Stomach (tissue), 9 donors: ENCODE results near the gene PPP6C. TPM values are rescaled to one million over a fixed set of nuclear protein-coding genes. Genes with fewer than 3 reads are reported as not detected.
A peak's percentile ranks its signal among the peaks of the same experiment; 100 is the strongest.

Source experiments
- DNase-seq, 2 donors: peaks; one replicate each; pipeline versions ENCODE4 v3.0.0 to v3.0.0-alpha.2; 2013 to 2019
- H3K27ac ChIP-seq, 5 donors: fragments of 200-600 bp in 4 of 5; sonication (generic) in 4 of 5; one replicate each; pipeline ENCODE4 v1.5.1; 2013 to 2019; ENCODE audit warnings: mild to moderate bottlenecking in 1 of 5, moderate library complexity in 1 of 5
- H3K27me3 ChIP-seq, 3 donors: fragments of 200-600 bp; sonication (generic); one replicate each; pipeline ENCODE4 v1.5.1; 2017 to 2019; ENCODE audit warnings: mixed run types in 1 of 3
- H3K36me3 ChIP-seq, 4 donors: fragments of 200-600 bp; sonication (generic); 1 replicate in 3 of 4; 2 replicates in 1 of 4; pipeline ENCODE4 v1.5.1; 2016 to 2019
- H3K4me1 ChIP-seq, 4 donors: fragments of 200-600 bp; sonication (generic); one replicate each; pipeline ENCODE4 v1.5.1; 2016 to 2019
- H3K4me3 ChIP-seq, 4 donors: fragments of 200-600 bp; sonication (generic) in 3 of 4; one replicate each; pipeline ENCODE4 v1.5.1; 2016 to 2019; ENCODE audit warnings: mild to moderate bottlenecking in 1 of 4
- H3K9me3 ChIP-seq, 4 donors: fragments of 200-600 bp; sonication (generic); one replicate each; pipeline ENCODE4 v1.5.1; 2016 to 2019
- EP300 ChIP-seq: sonication (generic); formaldehyde crosslinking; IDR thresholded peaks from one replicate; pipeline ENCODE4 v1.6.1; 2017; ENCODE audit warnings: antibody characterized with exemption
- POLR2A ChIP-seq, 4 donors: fragments of 450-650 bp; IDR thresholded peaks; one replicate each; pipeline ENCODE4 v1.6.1; 2016; ENCODE audit warnings: antibody characterized with exemption in 4 of 4, control low read depth in 2 of 4, mild to moderate bottlenecking in 1 of 4, moderate library complexity in 1 of 4
- POLR2AphosphoS5 ChIP-seq, 3 donors: sonication (generic); formaldehyde crosslinking; IDR thresholded peaks; one replicate each; pipeline ENCODE4 v1.6.1; 2016; ENCODE audit warnings: antibody characterized with exemption in 3 of 3
- WGBS, 5 donors: extraction: QIAGEN DNeasy Blood & Tissue Kit in 3 of 5; methylation state at CpG; one replicate each; pipeline versions ENCODE4 v1.1.5 to v1.1.7; 2013 to 2018; 5-methylcytosine and 5-hydroxymethylcytosine counted together
- intact Hi-C: fragments of 100-400 bp; cut with DNase I; formaldehyde crosslinking; loops from one replicate; pipeline ENCODE4 v1.15.1; 2023; ENCODE audit warnings: low total_unique reads
- polyA plus RNA-seq, 3 donors: library from polyadenylated mRNA; stranded (reverse); fragments of 200-250 nt; gene quantifications; one replicate each; pipeline ENCODE4 v1.2.3, GENCODE V29; 2013
- total RNA-seq, 5 donors: library from RNA; depleted of rRNA; stranded (reverse); fragments of >200 nt; gene quantifications; one replicate each; pipeline versions ENCODE4 v1.1.0 to v1.2.3, GENCODE V29; 2014 to 2016
- TF ChIP-seq, protein P1 (sequence below), 7 experiments: fragments of 450-650 bp in 4 of 7; fragments of 200-600 bp in 3 of 7; sonication (generic) in 3 of 7; IDR thresholded peaks; one replicate each; pipeline ENCODE4 v1.5.1; 2016 to 2019; ENCODE audit warnings: antibody characterized with exemption in 7 of 7, control low read depth in 2 of 7, mild to moderate bottlenecking in 1 of 7
- donor health status: healthy with polysubstance abuse.
- donor health status: Bipolar disorder and iron deficiency.
- donor health status: healthy.

PPP6C gene
- total and polyA plus RNA-seq, 8 donors = 4.6 to 62.0 (median 26.3) TPM

GRCh38 chr9:125147401-125147951 is 42.1 kb downstream of the PPP6C start:
- WGBS, 5 donors = 78 to 85% (median 82%) methylated on average over 3 of the region's 3 CpGs

DNA sequence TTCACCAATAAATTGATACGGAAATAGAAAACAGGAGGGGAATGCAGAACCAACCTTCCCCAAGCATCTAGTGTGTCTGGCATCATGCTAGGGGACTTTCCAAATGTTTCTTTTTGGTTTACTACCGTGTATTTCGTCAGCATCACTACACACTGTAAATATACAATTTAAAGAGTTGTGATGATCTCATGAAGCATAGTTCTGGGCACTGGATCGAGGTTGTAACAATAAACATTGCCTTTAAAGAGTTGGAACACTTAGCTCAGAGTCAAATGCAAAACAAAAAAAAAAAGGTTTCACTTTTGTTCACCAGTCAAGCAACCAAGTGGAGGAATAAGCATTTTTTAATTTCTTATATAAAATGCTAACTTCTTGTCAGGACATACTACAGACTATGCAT is 43.4 kb downstream of the PPP6C start:
- no peaks in the 10 kb centered on the region for H3K9me3 ChIP-seq
- no peak overlapping the region for H3K27ac ChIP-seq
- no peak overlapping the region for H3K4me3 ChIP-seq
- WGBS, 5 donors = 40 to 64% (median 41%) methylated on average over 4 of the region's 4 CpGs
- intact Hi-C loops = loop anchor here (10.0 kb wide), 1 partner anchor 201 kb away; the partner anchor contains the start of gene GOLGA1
- peaks cover 0 to 38% (median 18%) of the 10 kb centered on the region in 4 donors for H3K4me1 ChIP-seq
- no peaks in the 10 kb centered on the region for H3K27me3 ChIP-seq
- H3K36me3 ChIP-seq = peaks cover 14 to 29% (median 23%) of the 10 kb centered on the region in 4 donors
- DNase-seq = peak in 1 of 2 donors; percentile 20
- TF ChIP-seq POLR2AphosphoS5 (IDR thresholded peaks at IDR 0.05) (no peak), POLR2A (IDR thresholded peaks at IDR 0.05) (no peak), EP300 (no peak)
- TF ChIP-seq, protein P1, sequence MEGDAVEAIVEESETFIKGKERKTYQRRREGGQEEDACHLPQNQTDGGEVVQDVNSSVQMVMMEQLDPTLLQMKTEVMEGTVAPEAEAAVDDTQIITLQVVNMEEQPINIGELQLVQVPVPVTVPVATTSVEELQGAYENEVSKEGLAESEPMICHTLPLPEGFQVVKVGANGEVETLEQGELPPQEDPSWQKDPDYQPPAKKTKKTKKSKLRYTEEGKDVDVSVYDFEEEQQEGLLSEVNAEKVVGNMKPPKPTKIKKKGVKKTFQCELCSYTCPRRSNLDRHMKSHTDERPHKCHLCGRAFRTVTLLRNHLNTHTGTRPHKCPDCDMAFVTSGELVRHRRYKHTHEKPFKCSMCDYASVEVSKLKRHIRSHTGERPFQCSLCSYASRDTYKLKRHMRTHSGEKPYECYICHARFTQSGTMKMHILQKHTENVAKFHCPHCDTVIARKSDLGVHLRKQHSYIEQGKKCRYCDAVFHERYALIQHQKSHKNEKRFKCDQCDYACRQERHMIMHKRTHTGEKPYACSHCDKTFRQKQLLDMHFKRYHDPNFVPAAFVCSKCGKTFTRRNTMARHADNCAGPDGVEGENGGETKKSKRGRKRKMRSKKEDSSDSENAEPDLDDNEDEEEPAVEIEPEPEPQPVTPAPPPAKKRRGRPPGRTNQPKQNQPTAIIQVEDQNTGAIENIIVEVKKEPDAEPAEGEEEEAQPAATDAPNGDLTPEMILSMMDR (IDR thresholded peaks at IDR 0.05) = no peak

More at GRCh38 chr9:125147401-125147951, 42.1 kb downstream of the PPP6C start:
- H3K9me3 ChIP-seq = no peaks in the 10 kb centered on the region
- DNase-seq = no peak
- peaks cover 26 to 41% (median 35%) of the 10 kb centered on the region in 4 donors for H3K36me3 ChIP-seq
- H3K27ac ChIP-seq = no peak overlapping the region
- TF ChIP-seq POLR2AphosphoS5 (IDR thresholded peaks at IDR 0.05) = no peak
- TF ChIP-seq EP300 = no peak
- no peak for TF ChIP-seq POLR2A (IDR thresholded peaks at IDR 0.05)
- TF ChIP-seq, protein P1 (IDR thresholded peaks at IDR 0.05) = no peak
- H3K4me1 ChIP-seq = peaks cover 0 to 26% (median 12%) of the 10 kb centered on the region in 4 donors
- no peaks in the 10 kb centered on the region for H3K27me3 ChIP-seq
- H3K4me3 ChIP-seq = no peak overlapping the region
- intact Hi-C loops = loop anchor here (10.0 kb wide), 1 partner anchor 203 kb away; the partner anchor contains the start of gene GOLGA1

DNA sequence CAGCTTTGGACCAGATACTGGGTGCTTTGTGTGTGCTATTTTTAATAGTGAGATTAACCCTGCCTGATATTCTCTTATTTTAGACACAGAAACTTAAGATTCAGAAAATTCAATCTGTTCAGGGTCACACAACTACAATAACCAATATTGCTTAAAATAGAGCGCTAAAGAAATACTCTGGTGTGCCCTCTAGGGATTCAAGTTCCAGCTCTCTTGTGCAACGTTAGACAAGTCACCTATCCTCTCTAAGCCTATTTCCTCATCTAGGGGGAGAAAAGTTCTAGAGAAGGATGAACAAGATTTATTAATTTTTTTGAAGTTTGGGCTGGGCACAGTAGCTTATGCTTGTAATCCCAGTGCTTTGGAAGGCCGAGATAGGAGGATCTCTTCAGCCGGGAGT is 44.2 kb downstream of the PPP6C start:
- H3K27me3 ChIP-seq = no peaks in the 10 kb centered on the region
- H3K36me3 ChIP-seq = peaks cover 5 to 21% (median 15%) of the 10 kb centered on the region in 4 donors
- TF ChIP-seq POLR2AphosphoS5 (IDR thresholded peaks at IDR 0.05) (no peak), EP300 (no peak), POLR2A (IDR thresholded peaks at IDR 0.05) (no peak)
- TF ChIP-seq, protein P1 (IDR thresholded peaks at IDR 0.05) = no peak
- WGBS, 5 donors = 72 to 81% (median 74%) methylated on average over 4 of the region's 4 CpGs
- peaks cover 0 to 41% (median 18%) of the 10 kb centered on the region in 4 donors for H3K4me1 ChIP-seq
- H3K9me3 ChIP-seq = no peaks in the 10 kb centered on the region
- intact Hi-C loops = loop anchor here (10.0 kb wide), 1 partner anchor 201 kb away; the partner anchor contains the start of gene GOLGA1
- no peak overlapping the region for H3K27ac ChIP-seq
- no peak overlapping the region for H3K4me3 ChIP-seq
- DNase-seq = no peak

GRCh38 chr9:125143377-125144090 is 46.1 kb downstream of the PPP6C start, which contains the start of gene SCAI:
Gene SCAI, minus strand, starts transcription at chr9:125143528. Its CDS starts 91 bp downstream, at chr9:125143437.
- intact Hi-C loops = loop anchor here (10.0 kb wide), 1 partner anchor 199 kb away; the partner anchor contains the start of gene GOLGA1
- peak; percentile 99 to 100 for DNase-seq
- Histone ChIP-seq H3K9me3 (no peaks in the 10 kb centered on the region), H3K36me3 (peaks cover 0 to 6% (median 0%) of the 10 kb centered on the region in 4 donors), H3K4me1 (peaks cover 0 to 41% (median 19%) of the 10 kb centered on the region in 4 donors), H3K27me3 (no peaks in the 10 kb centered on the region), H3K27ac (peak within 1 kb of the TSS in 4 of 5 donors; percentile 75 to 87 (median 83)), H3K4me3 (peak within 1 kb of the TSS; percentile 90 to 98 (median 96))
- TF ChIP-seq POLR2AphosphoS5 (IDR thresholded peaks at IDR 0.05) (peak; percentile 22 to 79 (median 70)), EP300 (no peak), POLR2A (IDR thresholded peaks at IDR 0.05) (no peak)
- TF ChIP-seq, protein P1 (IDR thresholded peaks at IDR 0.05) = peak in 6 of 7 experiments; percentile 92 to 100 (median 100)
- 0 to 1% (median 0%) methylated on average over 20 to 46 of the region's 46 CpGs for WGBS, 5 donors
